Measurements from ENCODE around the gene STMN3. TPM values are rescaled to one million over a fixed set of nuclear protein-coding genes. Genes with fewer than 3 reads are reported as not detected.

The STMN3 gene
- total and polyA plus RNA-seq, 2 of the 8 experiments (the other 6 are each of a cell fraction or from before 2014, with no cell fraction given) = 51.5 to 63.1 TPM

GRCh38 chr20:63664861-63665594 lies 11.8 kb upstream of the STMN3 start:
- CTCF ChIA-PET (ENCODE audit: partially characterized antibody) = interaction anchor here (0.7 to 1.5 kb wide), 4 partner anchors 23 to 127 kb away, joined by 3 read pairs; no protein-coding TSS in a partner anchor
- TF ChIP-seq CHD2 (IDR thresholded peaks at IDR 0.05; ENCODE audit: low read length) (0 out of 2 replicates have a peak, but pooled peaks have one; percentile 21), BRCA1 (IDR thresholded peaks at IDR 0.05; ENCODE audit: low read depth, low read length) (no peak), HDAC6 (IDR thresholded peaks at IDR 0.05; ENCODE audit: low read depth, low read length) (no peak), TAF7 (optimal IDR thresholded peaks at IDR 0.05; ENCODE audit: borderline replicate concordance, low read depth, low read length) (no peak), JUN (IDR thresholded peaks at IDR 0.05; ENCODE audit: low read depth, low read length) (no peak)

More at GRCh38 chr20:63664861-63665594, 11.8 kb upstream of the STMN3 start:
- H3K23me2 ChIP-seq (ENCODE audit: low read depth, low read length) = no peaks in the 10 kb centered on the region
- H3K27me3 ChIP-seq (replicated peaks in 1 of 4; ENCODE audit: control insufficient read depth in 3 of 4, extremely low read depth in 1 of 4, insufficient read depth in 3 of 4, low read length in 3 of 4) = no peaks in the 10 kb centered on the region
- H4K91ac ChIP-seq (replicated peaks; ENCODE audit: insufficient read length, low read length) = no peak overlapping the region
- POLR2A ChIA-PET (ENCODE audit: partially characterized antibody) = interaction anchor here (0.7 to 1.0 kb wide), 3 partner anchors 29 to 64 kb away, joined by 3 read pairs; partner anchors contain the start of genes ARFRP1 and ZGPAT
- H2BK15ac ChIP-seq (ENCODE audit: low read length) = no peak overlapping the region
- peaks cover 0 to 31% (median 17%) of the 10 kb centered on the region in 4 experiments; a peak in 6 of 8 replicates for H3K36me3 ChIP-seq (ENCODE audit: control insufficient read depth in 2 of 4, insufficient read depth in 4 of 4, low read length in 3 of 4)
- no peaks in the 10 kb centered on the region for H3K79me2 ChIP-seq (ENCODE audit: control insufficient read depth in 1 of 2, insufficient read depth in 2 of 2, low read length in 2 of 2)
- H3K23ac ChIP-seq (ENCODE audit: insufficient read length) = no peak overlapping the region
- H3K4ac ChIP-seq (replicated peaks; ENCODE audit: insufficient read length, low read depth, low read length) = no peak overlapping the region
- no peak overlapping the region for H2BK5ac ChIP-seq (ENCODE audit: low read depth, low read length)
- H3K4me2 ChIP-seq (ENCODE audit: insufficient read depth in 1 of 2, low read depth in 2 of 2, low read length in 2 of 2) = no peak overlapping the region; a peak in 1 of 4 replicates
- H4K20me1 ChIP-seq (replicated peaks in 1 of 2; ENCODE audit: control insufficient read depth in 1 of 2, insufficient read depth in 2 of 2, low read length in 2 of 2) = peaks cover 2 to 10% of the 10 kb centered on the region in 2 experiments
- H3K18ac ChIP-seq (ENCODE audit: extremely low read depth, low read length) = no peak overlapping the region
- no peaks in the 10 kb centered on the region; the same call in 1 of the 2 replicates for H3K79me1 ChIP-seq (ENCODE audit: low read depth, low read length)
- no peak overlapping the region for H3K4me3 ChIP-seq (ENCODE audit: extremely low read depth in 1 of 4, insufficient read depth in 2 of 4, low read depth in 3 of 4, low read length in 4 of 4)
- no peak overlapping the region for H3K14ac ChIP-seq (ENCODE audit: insufficient read length)
- H2BK20ac ChIP-seq (ENCODE audit: low read length) = no peak overlapping the region
- H2BK12ac ChIP-seq (ENCODE audit: low read depth, low read length) = no peak overlapping the region
- H2BK120ac ChIP-seq (replicated peaks; ENCODE audit: low read depth, low read length) = no peak overlapping the region
- no peak overlapping the region for H2AK5ac ChIP-seq (ENCODE audit: low read depth, low read length)
- H3K9me3 ChIP-seq (ENCODE audit: insufficient read depth in 2 of 2, low read depth in 1 of 2, low read length in 1 of 2) = no peaks in the 10 kb centered on the region
- no peak overlapping the region for H3K56ac ChIP-seq (replicated peaks; ENCODE audit: insufficient read length, low read depth, low read length)
- no peak overlapping the region for H2AFZ ChIP-seq (ENCODE audit: low read length)
- FAIRE-seq (no peak), DNase-seq (ENCODE audit: low read depth in 1 of 2, low spot score in 2 of 2) (peak in 1 of 2 experiments; percentile 82)
- H3K4me1 ChIP-seq (replicated peaks in 1 of 4; ENCODE audit: control insufficient read depth in 3 of 4, insufficient read depth in 4 of 4, low read length in 3 of 4) = no peaks in the 10 kb centered on the region
- no peak overlapping the region for H3K27ac ChIP-seq (ENCODE audit: low read depth, low read length)
- H3K9ac ChIP-seq (replicated peaks in 1 of 4; ENCODE audit: extremely low read depth in 1 of 4, low read depth in 3 of 4, low read length in 3 of 4) = no peak overlapping the region
- peak overlapping the region; percentile 15 for H4K8ac ChIP-seq (ENCODE audit: extremely low read depth, insufficient read depth, low read length)
- H4K5ac ChIP-seq (ENCODE audit: insufficient read length, low read depth, low read length) = no peak overlapping the region
- WGBS, 2 experiments (ENCODE audit: extremely low coverage in 1 of 2, insufficient coverage in 1 of 2, insufficient read length in 1 of 2, insufficient replicate concordance in 2 of 2, low coverage in 1 of 2, low lambda C conversion rate in 2 of 2, missing lambda C conversion rate in 1 of 2) = 82% methylated on average over 10 of the region's 18 CpGs; no CpG with 5 or more reads in 1 of the 2 experiments

Measured in H1 (cell line).